ENCODE measurements around the gene OR2M5. TPM values are rescaled to one million over a fixed set of nuclear protein-coding genes. Genes with fewer than 3 reads are reported as not detected.

The OR2M5 gene
- total and polyA plus RNA-seq, 2 of the 8 experiments (the other 6 are each of a cell fraction or from before 2014, with no cell fraction given), result not detected

- CTCF ChIA-PET (ENCODE audit: partially characterized antibody), result no interaction called here
- no peak overlapping the region for H4K91ac ChIP-seq (replicated peaks; ENCODE audit: insufficient read length, low read length)
- POLR2A ChIA-PET (ENCODE audit: partially characterized antibody), result no interaction called here
- no peaks in the 10 kb centered on the region for H3K27me3 ChIP-seq (replicated peaks in 1 of 4; ENCODE audit: control insufficient read depth in 3 of 4, extremely low read depth in 1 of 4, insufficient read depth in 3 of 4, low read length in 3 of 4)
- H2BK15ac ChIP-seq (ENCODE audit: low read length), result no peak overlapping the region
- H4K5ac ChIP-seq (ENCODE audit: insufficient read length, low read depth, low read length), result no peak overlapping the region
- H2BK12ac ChIP-seq (ENCODE audit: low read depth, low read length), result no peak overlapping the region
- no peaks in the 10 kb centered on the region for H4K20me1 ChIP-seq (replicated peaks in 1 of 2; ENCODE audit: control insufficient read depth in 1 of 2, insufficient read depth in 2 of 2, low read length in 2 of 2)
- no peak overlapping the region for H3K27ac ChIP-seq (ENCODE audit: low read depth, low read length)
- no peak overlapping the region for H3K4ac ChIP-seq (replicated peaks; ENCODE audit: insufficient read length, low read depth, low read length)
- no peaks in the 10 kb centered on the region for H3K79me2 ChIP-seq (ENCODE audit: control insufficient read depth in 1 of 2, insufficient read depth in 2 of 2, low read length in 2 of 2)
- H3K56ac ChIP-seq (replicated peaks; ENCODE audit: insufficient read length, low read depth, low read length), result no peak overlapping the region
- H4K8ac ChIP-seq (ENCODE audit: extremely low read depth, insufficient read depth, low read length), result no peak overlapping the region
- peaks cover 58 to 76% of the 10 kb centered on the region in 2 experiments for H3K9me3 ChIP-seq (ENCODE audit: insufficient read depth in 2 of 2, low read depth in 1 of 2, low read length in 1 of 2)
- H2BK5ac ChIP-seq (ENCODE audit: low read depth, low read length), result no peak overlapping the region
- no peak overlapping the region for H3K4me3 ChIP-seq (ENCODE audit: extremely low read depth in 1 of 4, insufficient read depth in 2 of 4, low read depth in 3 of 4, low read length in 4 of 4)
- no peaks in the 10 kb centered on the region for H3K36me3 ChIP-seq (ENCODE audit: control insufficient read depth in 2 of 4, insufficient read depth in 4 of 4, low read length in 3 of 4)
- H3K18ac ChIP-seq (ENCODE audit: extremely low read depth, low read length), result no peak overlapping the region
- no peak overlapping the region for H3K9ac ChIP-seq (replicated peaks in 1 of 4; ENCODE audit: extremely low read depth in 1 of 4, low read depth in 3 of 4, low read length in 3 of 4)
- H2BK20ac ChIP-seq (ENCODE audit: low read length), result no peak overlapping the region
- no peak overlapping the region for H3K14ac ChIP-seq (ENCODE audit: insufficient read length)
- H3K23ac ChIP-seq (ENCODE audit: insufficient read length), result no peak overlapping the region
- no peak overlapping the region for H2BK120ac ChIP-seq (replicated peaks; ENCODE audit: low read depth, low read length)
- no peak overlapping the region for H2AFZ ChIP-seq (ENCODE audit: low read length)
- H3K23me2 ChIP-seq (ENCODE audit: low read depth, low read length), result no peaks in the 10 kb centered on the region
- TF ChIP-seq SP1 (IDR thresholded peaks at IDR 0.05; ENCODE audit: low read depth, low read length), result no peak
- TF ChIP-seq TAF1 (IDR thresholded peaks at IDR 0.05; ENCODE audit: low read depth, low read length), result no peak
- no peak for TF ChIP-seq SAP30 (IDR thresholded peaks at IDR 0.05; ENCODE audit: insufficient read depth, insufficient replicate concordance, low read length)
- no peak for TF ChIP-seq ATF2 (IDR thresholded peaks at IDR 0.05; ENCODE audit: low read length)
- TF ChIP-seq BACH1 (IDR thresholded peaks at IDR 0.05; ENCODE audit: low read length), result no peak
- TF ChIP-seq RBBP5 (IDR thresholded peaks at IDR 0.05; ENCODE audit: borderline replicate concordance, low read depth, low read length), result no peak
- no peak for TF ChIP-seq ATF3 (IDR thresholded peaks at IDR 0.05; ENCODE audit: insufficient read depth, low read depth, low read length)
- no peak for TF ChIP-seq RNF2 (IDR thresholded peaks at IDR 0.05; ENCODE audit: borderline replicate concordance, low read depth, low read length, missing control alignments, poor library complexity, severe bottlenecking)
- TF ChIP-seq TBP (IDR thresholded peaks at IDR 0.05; ENCODE audit: low read depth, low read length), result no peak
- H3K4me1 ChIP-seq (replicated peaks in 1 of 4; ENCODE audit: control insufficient read depth in 3 of 4, insufficient read depth in 4 of 4, low read length in 3 of 4), result no peaks in the 10 kb centered on the region
- H3K79me1 ChIP-seq (ENCODE audit: low read depth, low read length), result no peaks in the 10 kb centered on the region
- FAIRE-seq (no peak), DNase-seq (ENCODE audit: low read depth in 1 of 2, low spot score in 2 of 2) (no peak)
- 85% methylated on average over 5 of the region's 5 CpGs; no CpG with 5 or more reads in 1 of the 2 experiments for WGBS, 2 experiments (ENCODE audit: extremely low coverage in 1 of 2, insufficient coverage in 1 of 2, insufficient read length in 1 of 2, insufficient replicate concordance in 2 of 2, low coverage in 1 of 2, low lambda C conversion rate in 2 of 2, missing lambda C conversion rate in 1 of 2)
- H2AK5ac ChIP-seq (ENCODE audit: low read depth, low read length), result no peak overlapping the region
- no peak overlapping the region for H3K4me2 ChIP-seq (ENCODE audit: insufficient read depth in 1 of 2, low read depth in 2 of 2, low read length in 2 of 2)
Observed at GRCh38 chr1:248127653-248128052, 17.3 kb upstream of the OR2M5 start.
